ENCODE results near the gene PADI4.
"Not testable (repeated sequence)": the region's sequence is repeated elsewhere in the genome, so short reads cannot be mapped to it uniquely, and the experiment has no call there.

PADI4 gene

DNA sequence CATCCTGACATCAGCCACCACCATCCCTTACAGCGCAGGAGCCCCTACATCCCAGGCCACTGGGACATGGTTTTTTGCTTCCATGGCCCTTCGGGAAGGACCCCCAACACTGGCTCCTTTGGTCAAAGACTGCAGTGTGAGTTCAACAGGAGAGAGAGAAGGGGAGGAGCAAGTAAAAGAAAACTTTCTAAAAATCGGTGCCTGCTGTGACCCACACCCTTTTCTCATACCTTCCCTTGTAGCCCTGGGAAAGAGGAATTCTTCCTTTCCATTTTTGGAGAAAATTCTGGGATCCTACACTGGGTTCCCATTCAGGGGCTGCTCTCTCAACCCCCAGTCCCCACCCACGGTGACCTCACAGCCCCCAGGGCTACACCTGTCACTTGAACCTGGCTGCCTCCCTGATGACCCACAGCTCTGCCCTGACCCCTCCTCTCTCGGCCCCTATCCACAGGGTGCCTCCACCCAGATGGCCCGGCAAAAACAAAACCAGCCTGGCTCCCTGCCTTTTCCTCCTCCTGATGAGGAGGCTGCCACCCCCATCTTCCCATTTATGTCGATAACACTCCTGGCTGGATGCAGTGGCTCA, 7.6 kb downstream of the PADI4 start:
- DNase-seq, result no peak

DNA sequence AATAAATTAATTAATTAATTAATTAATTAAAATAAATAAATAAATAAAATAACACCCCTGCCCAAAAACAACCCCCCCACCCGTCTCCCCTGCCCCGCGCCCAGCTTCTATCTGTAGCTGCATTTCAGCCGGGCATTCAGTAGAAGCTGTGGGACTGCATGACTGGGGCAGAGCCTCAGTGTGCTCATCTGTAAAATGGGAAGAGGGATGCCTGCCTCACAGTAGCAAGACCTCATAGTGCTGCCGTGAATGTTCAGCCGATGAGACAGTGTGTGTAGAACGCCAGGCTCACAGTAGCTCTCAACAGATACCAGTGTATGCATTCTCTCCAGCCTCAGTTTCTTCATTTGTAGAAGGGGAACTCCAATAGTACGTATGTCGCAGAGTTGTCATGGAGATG, 8.7 kb downstream of the PADI4 start:
- no peak for DNase-seq

DNA sequence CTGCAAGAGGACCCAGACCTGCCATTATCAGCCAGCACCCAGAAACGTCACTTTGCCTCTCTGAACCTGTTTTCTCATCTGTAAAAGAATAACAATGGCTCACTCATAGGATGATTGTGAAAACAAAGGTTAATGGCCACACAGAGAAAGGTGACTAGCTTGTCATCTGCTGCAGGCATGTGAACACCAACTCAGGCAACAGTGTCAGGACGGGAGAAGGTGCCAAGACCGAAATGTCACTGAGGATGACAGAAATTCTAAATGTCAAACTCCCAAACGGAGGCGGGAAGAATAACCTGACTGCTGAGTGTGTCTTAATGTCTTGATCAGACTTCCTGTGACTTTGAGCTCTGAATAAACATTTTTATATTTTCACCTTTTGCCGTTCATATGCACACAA, 10.3 kb downstream of the PADI4 start:
- no peak for DNase-seq

DNA sequence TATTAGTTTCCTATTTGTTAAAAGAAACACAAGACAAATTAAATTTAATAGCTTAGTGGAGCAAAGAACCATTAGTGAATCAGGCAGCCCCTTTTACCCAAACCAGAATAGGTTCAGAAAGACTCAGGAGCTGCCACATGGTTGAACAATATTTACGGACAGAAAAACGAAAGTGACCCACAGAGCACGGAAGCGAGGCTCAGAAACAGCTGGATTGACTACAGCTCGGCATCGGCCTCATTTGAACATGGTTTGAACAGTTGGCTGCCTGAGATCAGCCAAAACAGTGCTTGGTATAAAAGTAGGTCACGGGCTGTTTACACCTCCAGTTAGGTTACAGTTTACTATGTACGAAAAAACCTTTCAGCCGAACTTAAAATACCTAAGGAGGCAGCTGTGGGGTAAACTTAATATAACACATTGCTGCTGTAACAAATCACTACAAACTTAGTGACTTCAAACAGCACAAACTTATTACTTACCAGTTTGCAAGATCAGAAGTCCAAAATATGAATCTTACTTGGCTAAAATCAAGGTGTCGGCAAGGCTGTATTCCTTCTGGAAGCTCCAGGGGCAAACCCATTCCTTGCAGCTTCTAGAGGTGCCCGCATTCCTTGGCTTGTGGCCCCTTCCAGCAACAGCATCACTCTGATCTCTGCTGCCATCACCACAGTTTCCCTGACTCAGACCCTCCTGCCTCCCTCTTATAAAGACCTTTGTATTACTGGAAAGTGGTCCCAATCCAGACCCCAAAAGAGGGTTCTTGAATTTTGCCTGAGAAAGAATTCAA, 11.8 kb downstream of the PADI4 start:
- DNase-seq, result no peak

DNA sequence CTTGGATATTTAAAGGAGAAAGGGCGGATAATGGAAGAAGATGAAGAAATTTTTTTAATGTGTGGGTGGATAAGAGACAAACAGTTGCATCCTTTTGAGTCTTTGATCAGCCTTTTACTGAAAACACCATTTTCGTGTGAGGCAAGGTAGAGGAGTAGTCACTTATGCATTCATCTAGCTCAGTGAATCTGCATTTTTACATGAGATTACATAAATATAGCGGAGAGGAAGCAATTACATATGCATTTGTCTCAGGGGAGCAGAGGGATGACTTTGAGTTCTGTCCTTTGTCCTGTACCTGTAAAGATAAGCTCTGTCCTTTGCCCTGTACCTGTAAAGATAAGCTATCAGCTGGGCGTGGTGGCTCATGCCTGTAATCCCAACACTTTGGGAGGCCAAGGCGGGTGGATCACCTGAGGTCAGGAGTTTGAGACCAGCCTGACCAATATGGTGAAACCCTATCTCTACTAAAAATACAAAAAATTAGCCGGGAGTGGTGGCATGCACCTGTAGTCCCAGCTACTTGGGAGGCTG, 13.9 kb downstream of the PADI4 start:
- DNase-seq, result not testable (repeated sequence)

DNA sequence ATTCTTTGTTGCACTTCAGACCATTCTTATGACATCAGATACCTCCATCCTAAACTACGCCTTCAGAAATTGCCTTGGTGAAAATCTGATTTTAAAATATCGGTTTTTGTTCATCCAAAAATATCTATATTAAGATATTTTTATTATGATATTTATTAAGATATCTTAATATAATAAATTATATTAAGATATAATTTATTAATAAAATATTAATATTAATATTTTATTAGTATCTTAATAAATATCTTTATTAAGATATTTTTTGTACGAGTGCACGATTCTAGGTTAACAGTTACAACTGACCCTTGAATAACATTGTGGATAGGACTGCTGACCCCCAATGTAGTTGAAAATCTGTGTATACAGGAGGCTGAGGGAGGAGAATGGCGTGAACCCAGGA, 20.9 kb downstream of the PADI4 start:
- DNase-seq, result no peak

DNA sequence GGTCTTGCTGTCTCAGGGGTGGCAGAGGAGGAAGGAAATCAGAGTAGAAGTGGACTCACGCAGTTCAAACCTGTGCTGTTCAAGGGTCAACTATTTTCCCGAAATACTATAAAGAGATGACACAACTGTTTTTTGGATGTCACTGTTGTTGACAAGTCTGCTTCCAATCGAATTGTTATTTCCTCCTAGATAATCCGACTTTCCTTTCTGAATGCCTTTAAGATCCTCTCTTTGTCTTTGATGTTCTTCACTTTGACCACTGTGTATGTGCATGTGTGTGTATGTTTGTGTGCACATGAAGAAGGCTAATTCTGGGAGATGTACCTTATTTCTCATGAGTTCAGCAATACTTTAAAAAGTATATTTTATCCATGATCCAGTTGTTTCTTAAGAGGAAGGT, 21.6 kb downstream of the PADI4 start:
- no peak for DNase-seq

DNA sequence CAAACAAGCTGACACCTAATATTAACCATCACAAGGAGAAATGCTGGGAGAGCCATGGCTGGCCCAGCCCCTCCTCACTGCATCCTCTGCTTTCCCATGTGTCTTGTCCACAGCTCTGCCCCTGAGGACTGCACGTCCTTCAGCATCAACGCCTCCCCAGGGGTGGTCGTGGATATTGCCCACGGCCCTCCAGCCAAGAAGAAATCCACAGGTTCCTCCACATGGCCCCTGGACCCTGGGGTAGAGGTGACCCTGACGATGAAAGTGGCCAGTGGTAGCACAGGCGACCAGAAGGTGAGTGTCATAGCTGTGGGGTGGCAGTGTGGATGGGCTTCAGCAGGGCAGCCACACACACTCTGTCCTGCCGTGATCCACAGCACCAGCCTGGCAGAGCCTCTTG, 22.9 kb downstream of the PADI4 start:
- DNase-seq, result no peak

DNA sequence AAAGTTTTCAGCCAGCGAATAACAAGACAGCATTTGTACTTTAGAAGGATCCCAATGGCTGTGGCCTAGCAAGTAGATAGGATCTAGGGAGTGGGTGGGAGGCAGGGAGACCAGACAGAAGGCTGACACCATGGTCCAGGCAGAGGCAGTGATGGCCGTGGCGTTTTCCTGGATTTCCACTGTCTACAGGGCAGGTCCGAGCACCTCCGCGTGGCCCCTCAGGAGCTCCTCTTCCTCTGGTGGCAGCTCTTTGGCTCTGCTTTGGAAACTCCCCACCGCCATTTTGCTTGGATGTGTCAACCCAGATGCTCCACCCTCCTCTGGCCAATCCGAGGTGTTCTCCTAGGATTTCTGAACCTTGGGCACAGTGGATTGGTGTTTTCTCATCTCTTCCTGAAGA, 25.1 kb downstream of the PADI4 start:
- no peak for DNase-seq

DNA sequence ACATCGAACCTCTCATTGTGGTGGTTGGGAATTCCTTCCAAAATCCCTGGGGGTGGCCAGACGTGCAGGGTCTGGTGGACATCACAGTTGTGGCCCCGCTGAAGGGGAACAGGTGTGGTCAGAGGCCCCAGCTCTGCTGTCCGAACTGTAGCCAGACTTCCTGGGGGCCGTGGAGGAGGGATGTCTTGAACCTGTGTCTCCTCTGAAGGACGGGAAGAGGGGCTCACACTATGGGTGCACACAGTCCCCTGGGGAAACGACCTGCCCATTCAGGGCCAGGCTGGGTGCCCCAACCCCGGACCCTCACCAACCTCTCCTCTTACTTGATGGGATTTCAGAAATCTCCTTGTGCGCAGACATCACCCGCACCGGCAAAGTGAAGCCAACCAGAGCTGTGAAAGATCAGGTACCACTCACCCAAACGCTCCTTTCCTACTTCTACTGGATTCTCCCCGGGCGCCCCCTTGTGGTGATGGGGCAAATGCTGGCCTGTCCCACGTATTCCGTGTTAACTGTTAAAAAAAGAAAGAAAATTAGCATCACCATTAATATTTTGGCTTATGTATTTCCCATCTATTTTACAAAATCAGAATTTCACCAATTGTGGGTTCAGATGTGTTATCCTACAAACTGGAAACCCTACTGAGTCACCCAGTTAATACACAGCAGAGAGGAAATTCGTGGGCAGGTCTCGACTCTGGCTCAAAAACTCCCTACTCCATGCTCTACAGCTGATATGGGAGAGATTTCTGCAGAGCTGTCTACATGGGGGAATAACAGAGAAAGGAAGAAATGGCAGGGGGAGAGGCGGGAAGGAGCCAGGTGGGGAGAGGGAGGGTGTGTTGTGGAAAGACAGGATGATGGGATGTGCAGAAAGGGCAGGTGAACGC, 28.1 kb downstream of the PADI4 start:
- DNase-seq, result peak; percentile 39

DNA sequence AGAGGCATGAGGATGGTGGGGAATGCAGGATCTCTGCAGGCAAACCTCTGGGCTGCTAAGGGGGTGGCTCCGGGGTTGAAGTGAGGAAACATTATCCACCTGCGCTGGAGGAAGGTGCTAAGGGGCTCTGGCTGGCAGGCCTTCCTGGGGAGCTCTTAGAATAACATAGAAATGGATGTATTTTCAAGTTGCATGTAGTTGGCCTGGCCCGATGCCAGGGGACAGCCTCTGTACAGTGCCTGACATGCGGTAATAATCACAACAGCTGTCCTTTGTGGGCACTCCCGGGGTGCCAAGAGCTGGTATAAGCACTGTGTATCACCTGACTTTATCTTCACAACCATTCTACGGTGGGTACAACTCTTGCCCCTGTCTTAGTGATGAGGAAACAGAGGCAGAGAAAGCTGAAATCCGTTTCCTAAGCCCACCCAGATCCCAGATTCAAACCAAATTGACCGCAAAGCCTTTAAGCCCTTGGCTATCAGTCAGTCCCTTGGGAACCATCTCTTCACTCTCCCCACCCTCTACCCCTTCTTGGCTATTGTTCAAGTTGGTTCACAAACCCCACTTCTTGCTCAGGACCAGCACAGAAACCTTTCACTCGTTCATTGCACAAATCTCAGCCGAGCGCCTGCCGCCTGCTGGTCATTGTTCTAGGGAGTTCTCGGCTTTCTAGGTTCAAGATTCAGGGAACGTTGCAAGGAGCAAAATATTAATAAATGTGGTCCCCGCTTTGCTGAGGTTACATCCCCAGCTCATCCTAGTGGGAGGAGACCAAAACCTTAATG, 30.9 kb downstream of the PADI4 start:
- no peak for DNase-seq

DNA sequence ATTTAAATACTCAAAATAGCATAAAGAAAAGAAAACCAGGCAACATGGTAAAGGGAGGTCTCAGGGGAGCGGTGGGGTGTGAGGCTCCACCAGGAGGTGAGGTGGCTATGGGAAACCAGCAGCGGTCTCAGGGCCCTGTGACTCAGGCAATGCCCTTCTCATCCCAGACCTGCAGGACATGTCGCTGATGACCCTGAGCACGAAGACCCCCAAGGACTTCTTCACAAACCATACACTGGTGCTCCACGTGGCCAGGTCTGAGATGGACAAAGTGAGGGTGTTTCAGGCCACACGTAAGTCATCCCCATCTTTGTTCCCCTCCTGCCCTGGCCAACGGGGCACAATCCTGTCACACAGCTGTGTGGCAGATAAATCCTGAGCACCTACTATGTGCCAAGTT, 31.5 kb downstream of the PADI4 start:
- no peak for DNase-seq

DNA sequence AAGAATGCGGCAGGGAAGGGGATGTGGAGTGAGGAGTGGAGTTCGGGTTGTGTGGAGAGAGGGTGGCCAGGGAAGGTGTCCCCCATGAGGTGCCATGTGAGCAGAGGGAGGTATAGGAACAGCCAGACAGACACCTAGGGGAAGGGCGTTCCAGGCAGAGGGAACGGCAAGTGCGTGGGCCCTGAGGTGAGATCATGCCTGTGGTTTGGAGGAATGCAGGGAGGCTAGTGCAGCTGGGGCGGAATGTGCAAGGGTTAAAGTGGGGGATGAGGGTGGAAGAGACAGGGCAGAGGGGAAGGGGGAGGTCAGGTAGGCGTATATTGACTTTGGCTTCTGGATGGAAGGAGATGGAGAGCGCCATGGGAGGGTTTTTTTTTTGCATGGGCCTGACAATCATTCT, 32.4 kb downstream of the PADI4 start:
- DNase-seq, result peak; percentile 60

DNA sequence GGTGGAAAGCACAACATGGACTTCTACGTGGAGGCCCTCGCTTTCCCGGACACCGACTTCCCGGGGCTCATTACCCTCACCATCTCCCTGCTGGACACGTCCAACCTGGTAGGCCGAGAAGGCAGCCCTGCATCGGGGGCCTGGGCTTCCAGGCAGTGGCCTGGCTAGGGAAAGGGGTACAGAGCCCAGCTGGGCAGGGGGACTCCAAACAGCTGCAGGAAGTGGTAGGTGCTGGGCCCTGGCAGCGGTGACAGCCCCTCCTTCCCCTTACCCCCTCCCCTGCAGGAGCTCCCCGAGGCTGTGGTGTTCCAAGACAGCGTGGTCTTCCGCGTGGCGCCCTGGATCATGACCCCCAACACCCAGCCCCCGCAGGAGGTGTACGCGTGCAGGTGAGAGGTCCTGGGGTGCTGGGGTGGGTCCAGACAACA, 34.0 kb downstream of the PADI4 start:
- no peak for DNase-seq

DNA sequence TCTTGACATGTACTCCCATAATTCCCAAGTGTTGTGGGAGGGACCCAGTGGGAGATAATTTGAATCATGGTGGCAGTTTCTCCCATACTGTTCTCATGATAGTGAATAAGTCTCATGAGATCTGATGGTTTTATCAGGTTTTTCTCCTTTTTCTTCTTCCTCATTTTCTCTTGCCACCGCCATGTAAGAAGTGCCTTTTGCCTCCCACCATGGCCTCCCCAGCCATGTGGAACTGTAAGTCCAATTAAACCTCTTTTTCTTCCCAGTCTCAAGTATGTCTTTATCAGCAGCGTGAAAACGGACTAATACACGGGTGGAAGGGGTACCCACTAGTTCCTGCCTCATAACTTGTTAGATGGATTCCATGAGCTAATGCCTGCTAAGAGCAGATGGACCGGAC, 37.5 kb downstream of the PADI4 start:
- DNase-seq, result not testable (repeated sequence)

DNA sequence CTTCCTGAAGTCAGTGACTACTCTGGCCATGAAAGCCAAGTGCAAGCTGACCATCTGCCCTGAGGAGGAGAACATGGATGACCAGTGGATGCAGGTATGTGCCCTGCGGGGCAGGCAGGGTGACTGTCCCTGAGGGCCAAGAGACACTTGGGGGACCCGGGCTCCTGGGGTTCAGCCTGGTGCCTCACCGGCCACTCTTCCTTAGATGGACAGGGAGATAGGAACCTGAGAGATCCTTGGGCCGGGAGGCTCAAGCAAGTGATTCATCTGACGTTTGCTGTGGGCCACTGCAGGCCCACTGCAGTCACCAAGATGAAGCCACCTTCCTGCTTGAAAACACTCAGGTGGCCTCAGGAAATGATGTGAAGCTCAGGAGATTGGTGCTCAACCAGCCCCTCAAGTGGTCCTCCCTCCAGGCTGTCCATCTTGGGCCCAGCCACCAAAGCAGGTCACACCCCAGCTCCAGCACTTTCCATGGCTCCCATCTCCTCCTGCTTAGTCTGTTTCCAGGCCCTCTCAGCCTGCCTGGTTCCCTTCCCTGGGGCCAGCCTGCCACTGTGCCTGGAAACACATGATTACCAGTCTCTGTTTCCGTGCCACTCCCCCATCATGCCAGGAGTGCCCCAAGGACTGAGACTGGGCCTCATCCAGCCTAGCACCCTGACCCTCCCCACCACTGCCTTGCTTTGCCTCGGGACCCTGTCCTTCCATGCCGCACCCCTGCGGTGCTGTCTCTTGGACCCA, 38.2 kb downstream of the PADI4 start:
- DNase-seq, result no peak

DNA sequence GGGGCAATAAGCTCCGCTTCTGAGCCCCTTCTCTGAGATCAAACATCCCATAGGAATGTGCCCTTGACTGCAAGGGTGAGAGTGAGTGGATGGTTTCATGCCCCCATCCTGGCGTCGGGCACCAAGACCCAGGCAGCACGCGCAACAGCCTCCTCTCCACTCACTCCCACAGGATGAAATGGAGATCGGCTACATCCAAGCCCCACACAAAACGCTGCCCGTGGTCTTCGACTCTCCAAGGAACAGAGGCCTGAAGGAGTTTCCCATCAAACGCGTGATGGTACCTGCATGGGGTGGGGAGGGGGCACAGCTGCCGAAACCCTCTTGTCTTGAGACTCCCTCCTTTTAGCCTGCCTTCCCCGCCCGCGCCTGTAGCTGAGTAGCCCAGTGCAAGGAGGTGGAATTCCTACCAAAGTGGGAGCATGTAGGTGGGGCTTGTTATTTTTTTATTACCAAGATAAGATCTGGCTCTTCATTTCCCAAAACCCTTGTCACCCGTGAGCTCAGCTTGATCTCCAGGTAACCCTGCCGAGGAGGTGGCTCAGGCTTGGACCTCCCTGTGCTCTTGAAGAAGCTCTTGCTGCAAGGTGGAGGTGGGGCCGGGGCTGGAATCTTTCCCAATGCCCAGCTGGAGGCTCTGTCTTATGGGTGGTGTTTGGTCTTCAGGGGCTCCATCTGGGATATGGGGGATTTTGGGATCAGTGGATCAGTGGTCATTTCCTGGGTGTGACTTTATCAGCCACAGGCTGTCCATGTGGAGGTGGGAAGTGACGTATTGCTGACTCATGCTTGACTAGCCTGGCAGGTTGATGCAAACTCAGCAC, 40.0 kb downstream of the PADI4 start:
- peak; percentile 86 for DNase-seq

DNA sequence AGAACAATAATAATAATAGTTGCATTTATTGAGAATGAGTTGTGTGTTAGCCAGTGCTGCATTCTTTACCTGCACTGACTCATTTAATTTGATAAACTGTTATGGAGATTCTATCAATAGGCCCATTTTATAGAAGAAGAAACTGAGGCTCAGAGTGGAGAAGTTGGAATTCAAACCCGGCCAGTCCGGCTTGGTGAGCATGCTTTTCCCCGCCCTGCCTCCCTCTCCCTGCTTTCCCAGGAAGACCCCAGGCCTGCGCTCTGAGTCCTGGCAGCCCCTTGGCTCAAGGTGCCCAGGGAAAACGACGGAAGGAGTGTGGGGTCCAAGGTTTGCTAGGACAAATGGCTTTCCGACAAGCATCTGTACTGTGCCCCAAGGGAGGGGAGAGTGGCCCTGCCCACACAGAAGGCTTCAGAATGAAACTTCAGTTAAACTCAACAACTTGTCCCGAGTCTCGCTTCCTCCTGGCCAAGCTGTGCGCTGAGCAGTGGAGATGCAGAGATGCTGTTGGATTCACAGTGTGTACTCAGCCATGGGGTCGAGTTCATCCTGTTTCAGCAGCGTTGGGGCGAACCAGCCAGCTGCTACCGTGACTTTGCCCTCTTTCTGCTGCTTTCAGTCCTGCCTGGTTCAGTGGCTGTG, 40.7 kb downstream of the PADI4 start:
- no peak for DNase-seq

DNA sequence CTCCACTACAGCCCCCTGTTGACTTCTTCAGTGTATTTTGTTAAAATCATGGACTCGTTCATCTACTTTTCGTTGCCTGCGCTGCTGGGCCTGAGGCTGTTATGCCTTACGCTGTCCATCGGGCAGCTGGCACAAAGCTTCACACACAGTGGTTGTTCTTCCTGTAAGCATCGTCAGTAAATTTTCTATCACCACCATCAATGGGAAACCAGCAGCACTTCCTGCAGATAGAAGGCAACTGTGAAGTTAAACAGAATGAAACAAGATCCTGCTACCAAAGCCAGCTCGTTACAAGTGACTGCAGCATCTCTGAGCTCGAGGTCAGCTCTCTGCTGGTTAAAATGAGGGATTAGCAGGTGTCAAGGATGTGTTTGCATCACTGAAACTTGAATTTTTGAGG, 42.1 kb downstream of the PADI4 start:
- DNase-seq, result no peak

DNA sequence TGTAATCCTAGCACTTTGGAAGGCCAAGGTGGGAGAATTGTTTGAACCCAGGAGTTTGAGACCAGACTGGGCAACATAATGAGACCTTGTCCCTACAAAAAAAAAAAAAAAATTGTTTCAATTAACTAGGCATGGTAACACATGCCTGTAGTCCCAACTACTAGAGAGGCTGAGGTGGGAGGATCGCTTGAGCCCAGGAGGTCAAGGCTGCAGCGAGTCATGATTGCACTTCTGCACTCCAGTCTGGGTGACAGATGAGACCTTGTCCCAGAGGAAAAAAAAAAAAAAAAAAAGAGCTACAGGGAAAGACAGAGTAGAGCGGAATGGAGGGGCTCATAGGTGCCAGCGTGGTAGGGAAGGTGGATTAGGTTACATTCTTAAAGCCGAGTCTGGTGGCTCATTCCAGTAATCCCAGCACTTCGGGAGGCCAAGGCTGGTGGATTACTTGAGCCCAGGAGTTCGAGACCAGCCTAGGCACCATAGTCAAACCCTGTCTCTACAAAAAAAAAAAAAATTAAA, 43.0 kb downstream of the PADI4 start:
- DNase-seq, result no peak
